ENCODE data around the gene BRD7.

BRD7 gene

DNA sequence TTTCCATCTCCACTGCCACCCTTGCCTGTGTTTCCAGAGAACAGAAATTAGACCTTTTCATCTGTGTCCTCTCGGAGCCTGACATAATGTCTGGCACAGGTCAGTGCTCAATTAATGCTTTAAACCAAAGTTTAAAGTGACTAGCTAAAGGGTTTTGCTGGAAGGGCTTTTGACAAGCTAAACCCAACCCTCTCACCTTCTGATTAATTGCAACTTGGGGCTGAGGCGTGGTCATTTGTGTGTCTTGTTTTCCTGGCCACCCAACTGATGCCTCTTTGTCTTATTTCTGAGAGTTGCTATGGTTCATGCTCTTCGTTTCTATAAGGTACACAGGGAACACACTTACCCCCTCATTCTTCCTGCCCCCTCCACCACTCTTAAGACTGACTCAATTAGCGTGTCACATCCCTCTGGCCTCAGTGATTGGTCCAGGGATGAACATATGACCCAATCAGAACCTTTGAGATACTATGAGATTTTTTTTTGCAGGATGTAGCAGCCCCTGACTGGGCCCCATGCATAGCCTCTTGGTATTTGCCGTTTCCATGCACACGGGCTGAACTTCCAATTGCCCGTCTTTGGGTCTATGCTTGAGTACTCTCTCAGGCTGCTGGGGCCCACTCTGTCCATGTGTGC lies 15.8 kb upstream of the BRD7 start:
- CTCF ChIA-PET, result interaction anchor here (1.3 to 1.9 kb wide), 2 partner anchors 287 to 422 kb away, joined by 3 to 7 read pairs; no protein-coding TSS in a partner anchor
- POLR2A ChIA-PET, result no interaction called here
- DNase-seq (ENCODE audit: extremely low spot score), result no peak
- TF ChIP-seq CTCF (IDR thresholded peaks at IDR 0.05; ENCODE audit: control extremely low read depth, extremely low read depth, low read depth, missing control alignments), result no peak

DNA sequence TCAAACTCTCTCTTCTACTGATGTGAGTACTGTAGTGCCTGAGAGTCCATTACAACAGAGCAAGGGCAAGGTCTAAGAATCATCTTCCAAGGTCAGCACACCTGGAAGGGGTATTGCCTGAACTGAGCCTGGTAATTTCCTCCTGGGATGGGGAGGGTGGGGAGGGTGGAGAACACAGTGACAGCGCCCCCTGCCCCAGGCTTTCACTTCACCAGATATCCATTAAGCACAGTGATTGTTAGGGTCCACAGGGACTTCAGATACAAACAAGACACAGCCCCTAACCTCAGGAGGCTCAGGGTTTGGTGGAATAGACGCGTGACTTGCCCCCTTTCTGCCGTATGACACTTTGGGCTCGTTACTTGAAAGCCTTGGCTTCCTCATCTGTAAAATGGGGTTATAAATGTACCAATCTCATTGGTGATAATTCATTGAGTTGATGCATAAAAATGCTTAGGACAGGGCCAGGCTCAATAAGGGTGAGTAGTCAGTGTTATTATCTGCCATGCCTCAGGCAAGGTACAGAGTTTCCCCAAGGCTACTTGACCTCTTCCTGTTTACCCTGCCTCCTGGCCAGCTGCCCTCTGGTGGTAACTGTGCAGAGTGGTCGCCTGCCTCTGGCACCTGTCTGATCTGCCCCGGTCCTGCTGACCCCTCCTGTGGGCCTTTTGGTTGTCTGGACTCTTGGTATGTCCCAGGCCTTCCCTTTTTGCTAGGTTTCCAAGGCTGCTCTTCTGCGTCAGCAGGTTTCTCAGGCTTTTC lies 13.1 kb upstream of the BRD7 start:
- no peak for DNase-seq (ENCODE audit: extremely low spot score)
- TF ChIP-seq CTCF (IDR thresholded peaks at IDR 0.05; ENCODE audit: control extremely low read depth, extremely low read depth, low read depth, missing control alignments), result no peak
- CTCF ChIA-PET, result interaction anchor here (1.4 kb wide), 1 partner anchor 284 kb away, joined by 4 read pairs; no protein-coding TSS in a partner anchor
- POLR2A ChIA-PET, result no interaction called here

GRCh38 chr16:50378417-50378816 lies 9.6 kb upstream of the BRD7 start:
- DNase-seq (ENCODE audit: extremely low spot score), result no peak
- TF ChIP-seq CTCF (IDR thresholded peaks at IDR 0.05; ENCODE audit: control extremely low read depth, extremely low read depth, low read depth, missing control alignments), result no peak
- CTCF ChIA-PET, result interaction anchor here (0.9 to 4.1 kb wide), 7 partner anchors 9 to 428 kb away, joined by 3 to 17 read pairs (median 4); no protein-coding TSS in a partner anchor
- POLR2A ChIA-PET, result no interaction called here

- POLR2A ChIA-PET, result no interaction called here
- CTCF ChIA-PET, result interaction anchor here (0.7 to 4.1 kb wide), 4 partner anchors 133 to 429 kb away, joined by 3 to 17 read pairs (median 4); no protein-coding TSS in a partner anchor
Measured at GRCh38 chr16:50377001-50377400, 8.2 kb upstream of the BRD7 start.

GRCh38 chr16:50373780-50374179 lies 5.0 kb upstream of the BRD7 start:
- POLR2A ChIA-PET, result no interaction called here

More at GRCh38 chr16:50377001-50377400, 8.2 kb upstream of the BRD7 start:
- no peak for DNase-seq (ENCODE audit: extremely low spot score)
- no peak for TF ChIP-seq CTCF (IDR thresholded peaks at IDR 0.05; ENCODE audit: control extremely low read depth, extremely low read depth, low read depth, missing control alignments)

More at GRCh38 chr16:50373780-50374179, 5.0 kb upstream of the BRD7 start:
- no peak for DNase-seq (ENCODE audit: extremely low spot score)
- CTCF ChIA-PET, result interaction anchor here (1.0 to 3.4 kb wide), 6 partner anchors 9 to 433 kb away, joined by 3 to 15 read pairs (median 3); no protein-coding TSS in a partner anchor
- no peak for TF ChIP-seq CTCF (IDR thresholded peaks at IDR 0.05; ENCODE audit: control extremely low read depth, extremely low read depth, low read depth, missing control alignments)

Measured in GM10248 (cell line).